Adrenal gland (tissue), 12 donors: ENCODE data around the gene AP1S1. TPM values are rescaled to one million over a fixed set of nuclear protein-coding genes. Genes with fewer than 3 reads are reported as not detected.

ENCODE experiments used
- DNase-seq, 7 donors: peaks; one replicate each; pipeline ENCODE4 v3.0.0-alpha.2; 2019 to 2020
- H3K27ac ChIP-seq, 5 donors: fragments of 200-600 bp; sonication (generic) in 4 of 5; 1 replicate in 3 of 5; 2 replicates in 2 of 5; pipeline versions ENCODE4 v1.5.1 to v1.8.0; 2016 to 2020; ENCODE audit warnings: mild to moderate bottlenecking in 1 of 5
- H3K27me3 ChIP-seq: fragments of 200-600 bp; 2 replicates; pipeline ENCODE4 v1.8.0; 2021
- H3K36me3 ChIP-seq, 2 donors: fragments of 200-600 bp; replicated peaks in 1 of 2; 1 replicate in 1 of 2; 2 replicates in 1 of 2; pipeline versions ENCODE4 v1.5.1 to v1.8.0; 2018 to 2022
- H3K4me1 ChIP-seq, 2 donors: fragments of 200-600 bp; replicated peaks in 1 of 2; 1 replicate in 1 of 2; 2 replicates in 1 of 2; pipeline versions ENCODE4 v1.5.1 to v1.8.0; 2018 to 2021
- H3K4me3 ChIP-seq, 4 donors: fragments of 200-600 bp; sonication (generic) in 3 of 4; one replicate each; pipeline ENCODE4 v1.5.1; 2016 to 2018
- H3K9me3 ChIP-seq, 3 donors: fragments of 200-600 bp; sonication (generic) in 1 of 3; replicated peaks in 1 of 3; 1 replicate in 2 of 3; 2 replicates in 1 of 3; pipeline versions ENCODE4 v1.5.1 to v1.8.0; 2016 to 2021
- CTCF ChIP-seq, 6 experiments: fragments of 450-650 bp in 4 of 6; fragments of 200-600 bp in 2 of 6; sonication (generic) in 1 of 6; IDR thresholded peaks; 1 replicate in 5 of 6; 2 replicates in 1 of 6; pipeline versions ENCODE4 v1.5.1 to v1.8.0; 2016 to 2021; ENCODE audit warnings: antibody characterized with exemption in 6 of 6, mild to moderate bottlenecking in 2 of 6, moderate library complexity in 1 of 6
- POLR2A ChIP-seq, 2 donors: fragments of 450-650 bp; IDR thresholded peaks; one replicate each; pipeline ENCODE4 v1.6.1; 2017; ENCODE audit warnings: antibody characterized with exemption in 2 of 2, mild to moderate bottlenecking in 2 of 2, moderate library complexity in 1 of 2
- WGBS, 4 donors: extraction: QIAGEN DNeasy Blood & Tissue Kit in 2 of 4; methylation state at CpG; one replicate each; pipeline versions ENCODE4 v1.1.5 to v1.1.7; 2013 to 2017; 5-methylcytosine and 5-hydroxymethylcytosine counted together
- intact Hi-C, 2 donors: fragments of 100-400 bp; cut with DNase I; formaldehyde crosslinking; loops; one replicate each; pipeline versions ENCODE4 v1.14.1 to v1.15.0; 2022 to 2023
- polyA plus RNA-seq, 3 donors: library from polyadenylated mRNA; stranded (reverse); fragments of 200-250 nt in 2 of 3; fragments of 350-450 nt in 1 of 3; fragmentation: Illumina TruSeq in 1 of 3; extraction: RNeasy Lipid Tissue Mini Kit (QIAGEN cat#74804) in 1 of 3; gene quantifications; one replicate each; pipeline ENCODE4 v1.2.3, GENCODE V29; 2013 to 2014
- total RNA-seq, 9 donors: library from RNA; depleted of rRNA in 4 of 9; stranded (reverse); fragments of >200 nt in 4 of 9; fragments of 120-200 nt in 1 of 9; fragmentation: NEBNext Ultra II Directional in 1 of 9; extraction: Animal tissue kit (Norgen Biotek cat#: 25700) in 1 of 9; gene quantifications; one replicate each; pipeline versions ENCODE4 v1.1.0 to v1.2.4, GENCODE V29; 2013 to 2023
- donor health status: healthy with polysubstance abuse.
- donor health status: Bipolar disorder and iron deficiency.
- donor health status: DM: yes; HTN: yes; CAD: no.
- donor health status: DM: no; HTN: no; CAD: no.
- donor health status: DM: no; HTN: no; CAD: no.
- donor health status: DM: yes; HTN: yes; CAD: no.

Gene AP1S1
- total and polyA plus RNA-seq, 12 donors = 20.4 to 190 (median 39.0) TPM

DNA sequence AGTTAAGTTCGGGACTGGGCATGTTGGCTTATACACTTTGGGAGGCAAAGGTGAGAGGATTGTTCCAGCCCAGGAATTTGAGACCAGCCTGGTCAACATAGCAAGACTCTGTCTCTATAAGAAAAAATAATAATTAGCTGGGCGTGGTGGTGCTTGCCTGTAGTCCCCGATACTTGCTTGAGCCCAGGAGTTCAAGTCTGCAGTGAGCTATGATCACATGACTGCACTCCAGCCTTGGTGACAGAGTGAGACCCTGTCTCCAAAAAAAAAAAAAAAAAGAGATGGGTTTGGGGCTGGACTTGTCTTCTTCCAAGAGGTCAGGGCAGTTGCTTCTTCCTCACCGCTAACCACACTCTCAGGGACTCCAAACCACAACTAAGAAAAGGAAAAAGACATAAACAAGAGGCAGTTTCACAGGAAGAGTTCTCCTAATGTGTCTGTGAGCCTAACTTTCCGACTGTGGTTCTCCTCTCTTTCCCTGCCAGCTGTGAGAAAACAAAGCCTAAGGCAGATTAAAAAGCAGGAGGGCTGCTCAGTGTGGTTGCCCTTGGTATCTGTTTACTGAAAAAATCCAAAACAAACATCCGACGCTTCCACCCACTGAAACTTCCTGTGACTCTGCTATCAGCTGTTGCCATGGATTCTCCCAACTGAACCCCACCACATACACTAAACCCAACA, 29.8 kb upstream of the AP1S1 start:
- WGBS, 4 donors = 43 to 56% (median 46%) methylated on average over 6 to 7 of the region's 7 CpGs
- Histone ChIP-seq H3K9me3 (no peaks in the 10 kb centered on the region), H3K4me3 (no peak overlapping the region), H3K36me3 (no peaks in the 10 kb centered on the region), H3K27ac (peak overlapping the region in 2 of 5 donors; percentile 62 to 75), H3K27me3 (no peaks in the 10 kb centered on the region), H3K4me1 (peaks cover 24 to 40% of the 10 kb centered on the region in 2 donors)
- no peak for TF ChIP-seq CTCF (IDR thresholded peaks at IDR 0.05)
- no peak for TF ChIP-seq POLR2A (IDR thresholded peaks at IDR 0.05)
- DNase-seq = no peak
- intact Hi-C loops = no loop called here

DNA sequence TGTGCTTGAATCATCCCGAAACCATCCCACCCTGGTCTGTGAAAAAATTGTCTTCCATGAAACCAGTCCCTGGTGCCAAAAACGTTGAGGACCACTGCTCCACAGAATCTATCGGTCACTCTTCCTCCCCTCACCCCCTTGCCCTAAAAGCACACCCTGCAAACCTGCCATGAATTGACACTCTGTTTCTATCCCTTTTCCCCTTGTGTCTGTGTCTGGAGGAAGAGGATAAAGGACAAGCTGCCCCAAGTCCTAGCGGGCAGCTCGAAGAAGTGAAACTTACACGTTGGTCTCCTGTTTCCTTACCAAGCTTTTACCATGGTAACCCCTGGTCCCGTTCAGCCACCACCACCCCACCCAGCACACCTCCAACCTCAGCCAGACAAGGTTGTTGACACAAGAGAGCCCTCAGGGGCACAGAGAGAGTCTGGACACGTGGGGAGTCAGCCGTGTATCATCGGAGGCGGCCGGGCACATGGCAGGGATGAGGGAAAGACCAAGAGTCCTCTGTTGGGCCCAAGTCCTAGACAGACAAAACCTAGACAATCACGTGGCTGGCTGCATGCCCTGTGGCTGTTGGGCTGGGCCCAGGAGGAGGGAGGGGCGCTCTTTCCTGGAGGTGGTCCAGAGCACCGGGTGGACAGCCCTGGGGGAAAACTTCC, 28.2 kb upstream of the AP1S1 start:
- Histone ChIP-seq H3K27ac (peak overlapping the region; percentile 43 to 86 (median 61)), H3K9me3 (no peaks in the 10 kb centered on the region), H3K27me3 (no peaks in the 10 kb centered on the region), H3K4me1 (peaks cover 24 to 40% of the 10 kb centered on the region in 2 donors), H3K4me3 (peak overlapping the region in 1 of 4 donors; percentile 1), H3K36me3 (no peaks in the 10 kb centered on the region)
- 31 to 44% (median 36%) methylated on average over 9 to 15 of the region's 15 CpGs for WGBS, 4 donors
- DNase-seq = peak; percentile 67 to 85 (median 82)
- TF ChIP-seq POLR2A (IDR thresholded peaks at IDR 0.05) = no peak
- no peak for TF ChIP-seq CTCF (IDR thresholded peaks at IDR 0.05)
- intact Hi-C loops = no loop called here

GRCh38 chr7:101126651-101127459, 27.4 kb upstream of the AP1S1 start, which contains the start of gene SERPINE1:
SERPINE1 (plus strand) TSS chr7:101127104; CDS start chr7:101128394, 1,290 bp downstream.
- intact Hi-C loops = no loop called here
- Histone ChIP-seq H3K4me3 (peak within 1 kb of the TSS in 1 of 4 donors; percentile 47), H3K27ac (peak within 1 kb of the TSS; percentile 43 to 86 (median 61)), H3K36me3 (no peaks in the 10 kb centered on the region), H3K4me1 (peaks cover 20 to 40% of the 10 kb centered on the region in 2 donors), H3K27me3 (no peaks in the 10 kb centered on the region), H3K9me3 (no peaks in the 10 kb centered on the region)
- 8 to 13% (median 9%) methylated on average over 16 to 22 of the region's 22 CpGs for WGBS, 4 donors
- TF ChIP-seq POLR2A (IDR thresholded peaks at IDR 0.05) (peak; percentile 81 to 86), CTCF (IDR thresholded peaks at IDR 0.05) (peak; percentile 9 to 44 (median 28))
- DNase-seq = peak; percentile 75 to 97 (median 92)
